Kasumi-1 (cell line): ENCODE measurements around the gene RAB25.
"Not testable (repeated sequence)": the region's sequence is repeated elsewhere in the genome, so short reads cannot be mapped to it uniquely, and the experiment has no call there.

Experiments used
- DNase-seq, 2 experiments: peaks; one replicate each; lab custom pipeline; 2025; lab: John Stamatoyannopoulos, UW

RAB25 gene

DNA sequence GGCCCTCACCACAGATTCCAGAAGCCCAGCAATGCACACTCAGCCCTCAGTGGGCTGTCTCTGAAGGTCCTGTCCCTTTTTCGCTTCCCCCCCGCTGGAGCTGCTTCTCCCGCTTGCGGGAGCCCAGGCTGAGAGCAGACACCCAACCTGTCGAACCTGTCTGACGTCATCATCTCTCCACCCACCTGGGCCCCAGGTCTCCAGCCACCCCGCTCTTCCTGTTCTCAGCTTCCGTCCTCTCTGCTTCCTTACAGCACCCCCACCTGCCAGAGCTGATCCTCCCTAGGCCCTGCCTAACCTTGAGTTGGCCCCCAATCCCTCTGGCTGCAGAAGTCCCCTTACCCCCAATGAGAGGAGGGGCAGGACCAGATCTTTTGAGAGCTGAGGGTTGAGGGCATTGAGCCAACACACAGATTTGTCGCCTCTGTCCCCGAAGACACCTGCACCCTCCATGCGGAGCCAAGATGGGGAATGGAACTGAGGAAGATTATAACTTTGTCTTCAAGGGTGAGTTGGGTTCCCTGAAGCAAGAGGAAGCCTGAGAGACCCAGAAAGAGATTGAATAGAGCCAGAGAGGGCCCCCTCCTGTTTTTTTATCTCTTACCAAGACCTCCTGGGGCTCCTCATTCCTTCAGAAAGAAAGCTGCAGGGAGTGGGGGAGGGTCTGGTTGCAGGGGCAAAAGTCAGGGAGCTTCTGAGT lies at the start of gene RAB25:
Gene RAB25 (plus strand): TSS at position 224 of the 700 bp plus-strand sequence. CDS start 241 bp downstream, at position 465.
- no peak for DNase-seq

DNA sequence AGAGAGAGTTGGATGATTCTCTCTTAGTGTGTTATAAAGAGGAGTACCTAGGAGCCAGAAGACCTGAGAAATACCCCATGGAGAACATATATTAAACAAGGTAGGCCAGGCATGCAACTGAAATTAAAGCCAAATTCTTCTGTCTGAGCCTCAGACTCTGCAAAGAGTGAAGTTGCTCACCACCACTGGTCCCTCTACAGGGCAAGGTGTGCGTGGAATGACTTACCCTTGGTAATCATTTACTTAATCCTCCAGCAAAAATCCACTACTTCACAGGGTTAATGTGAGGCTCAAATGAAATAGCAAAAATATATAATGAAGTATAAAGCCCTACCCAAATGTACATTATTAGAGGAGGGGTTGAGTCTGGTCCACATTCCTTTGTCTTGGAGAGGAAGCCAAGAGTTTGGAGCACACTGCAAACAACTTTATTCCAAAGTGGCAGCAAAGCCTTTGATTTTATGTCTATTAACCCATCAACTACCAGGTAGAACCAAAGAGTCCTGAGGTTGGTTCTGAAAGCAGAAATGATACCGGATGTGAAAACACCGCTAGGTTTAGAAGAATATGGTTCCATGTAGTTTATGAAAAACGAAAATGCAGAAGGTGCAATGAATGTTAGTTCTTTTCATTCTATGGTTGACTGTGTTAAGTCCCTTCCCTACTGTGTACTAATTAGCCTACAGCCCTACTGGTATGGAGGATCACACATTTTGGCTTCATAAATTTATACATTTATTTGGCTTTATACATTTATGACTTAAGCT lies 48.7 kb upstream of the RAB25 start:
- no peak for DNase-seq

DNA sequence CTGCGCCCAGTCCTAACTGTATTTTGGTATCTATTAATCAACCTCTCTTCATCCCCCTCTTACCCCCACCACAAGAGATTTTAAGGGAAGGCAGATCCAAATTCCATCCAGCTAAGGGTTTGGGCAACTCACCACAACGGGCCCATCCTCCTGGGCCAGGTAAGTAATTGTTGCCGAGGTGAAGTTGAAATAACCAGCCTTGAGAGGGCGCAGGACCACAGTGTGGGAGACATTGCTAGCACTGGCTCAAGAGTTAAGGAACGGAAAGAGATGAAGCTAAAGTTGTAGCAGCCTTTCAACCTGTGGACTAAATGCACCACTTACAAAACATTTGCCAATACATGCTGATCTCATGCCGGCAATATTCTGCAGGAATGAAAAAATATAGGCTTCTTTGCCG lies 46.1 kb upstream of the RAB25 start:
- DNase-seq: no peak

DNA sequence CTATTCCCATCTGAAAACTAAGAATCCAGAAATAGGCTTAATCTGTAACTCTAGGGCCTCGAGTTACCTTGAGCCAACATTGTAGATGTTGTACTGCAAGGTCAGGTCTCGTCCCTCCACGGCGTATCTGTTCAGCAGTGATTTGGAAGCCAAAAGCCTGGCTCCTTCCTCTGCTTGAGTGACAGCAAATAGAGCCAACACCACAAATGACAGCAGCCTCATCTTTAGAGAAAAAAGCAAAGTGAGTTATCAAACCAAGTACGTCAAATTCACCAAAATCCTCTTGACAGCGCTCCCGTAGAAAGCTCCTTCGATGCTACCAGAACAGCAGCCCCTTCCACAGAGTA lies 41.0 kb upstream of the RAB25 start:
- DNase-seq: no peak

DNA sequence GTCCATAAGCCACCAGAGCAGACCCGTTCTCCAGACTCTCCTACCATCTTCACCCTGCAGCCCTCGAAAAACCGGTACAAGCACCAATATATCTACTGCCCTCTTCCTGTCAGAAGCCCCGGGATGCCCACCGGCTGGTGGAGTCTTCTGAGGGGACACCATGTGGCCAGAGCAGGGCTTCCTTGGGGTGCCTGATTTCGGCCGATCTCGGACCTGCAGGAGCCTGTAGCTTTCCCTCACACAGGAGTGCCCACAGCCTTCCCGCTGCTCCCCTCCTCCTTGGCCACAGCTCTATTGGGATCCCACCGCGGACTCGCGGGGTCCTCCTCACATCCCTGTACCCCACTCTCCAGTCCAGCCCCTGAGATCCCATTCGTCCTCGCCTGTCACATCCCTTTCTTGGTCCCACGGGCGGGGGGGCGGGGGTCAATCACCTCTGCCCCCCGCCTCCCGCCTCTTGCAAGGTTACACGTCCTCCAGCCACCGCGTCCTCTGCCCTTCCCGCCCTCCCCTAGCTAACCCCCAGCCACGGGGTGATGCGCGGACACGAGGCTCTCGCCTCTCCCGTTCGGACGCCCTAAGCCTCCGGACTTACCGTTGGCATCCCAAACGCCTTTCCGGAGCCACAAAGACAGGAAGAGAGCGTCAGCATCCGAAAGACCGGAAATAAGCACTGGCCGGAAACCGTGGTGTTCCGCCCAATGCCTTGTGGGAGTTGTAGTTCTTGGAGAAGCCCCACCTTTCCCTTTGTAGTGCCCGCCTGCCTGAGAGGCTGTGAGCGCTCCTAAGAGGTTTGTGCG lies 40.5 kb upstream of the RAB25 start, which contains the start of gene SSR2:
Gene SSR2 (minus strand): TSS at position 659 of the 800 bp plus-strand sequence. CDS start 784 bp downstream, outside the sequence.
- peak; percentile 91 to 95 for DNase-seq

DNA sequence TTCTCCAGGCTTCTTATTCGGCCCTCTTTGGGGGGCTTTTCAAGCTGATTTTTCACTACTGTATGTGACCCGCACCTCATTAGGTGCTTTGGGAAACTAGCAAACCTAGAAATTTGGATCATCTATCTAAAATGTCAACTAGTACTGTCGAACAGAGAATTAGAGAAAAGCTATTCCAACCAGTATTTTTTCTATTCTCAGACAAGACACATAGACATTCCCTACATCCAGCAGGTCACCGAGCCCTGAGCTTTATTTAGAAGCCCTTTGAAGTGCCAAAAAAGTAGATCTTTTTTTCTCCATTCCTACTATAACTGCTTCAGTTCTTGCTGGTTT lies 39.9 kb upstream of the RAB25 start:
- DNase-seq: no peak

DNA sequence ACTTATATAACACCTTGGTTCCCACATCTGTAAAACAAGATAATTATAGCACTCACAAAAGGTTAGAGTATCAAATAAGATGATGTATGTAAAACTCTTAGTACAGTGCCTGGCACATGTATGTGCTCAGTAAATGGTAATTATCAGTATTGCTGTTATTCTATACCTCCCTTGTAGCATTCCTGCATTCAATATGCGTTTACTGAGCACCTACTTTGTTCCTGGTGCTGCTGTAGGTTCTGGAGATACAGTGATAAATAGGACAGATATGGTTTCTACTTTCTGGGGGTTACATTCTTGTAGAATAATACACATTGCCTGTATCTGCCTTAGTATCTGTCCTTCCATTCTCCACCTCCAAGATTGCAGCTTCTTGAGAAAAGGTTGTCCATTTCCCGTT lies 39.0 kb upstream of the RAB25 start:
- no peak for DNase-seq

DNA sequence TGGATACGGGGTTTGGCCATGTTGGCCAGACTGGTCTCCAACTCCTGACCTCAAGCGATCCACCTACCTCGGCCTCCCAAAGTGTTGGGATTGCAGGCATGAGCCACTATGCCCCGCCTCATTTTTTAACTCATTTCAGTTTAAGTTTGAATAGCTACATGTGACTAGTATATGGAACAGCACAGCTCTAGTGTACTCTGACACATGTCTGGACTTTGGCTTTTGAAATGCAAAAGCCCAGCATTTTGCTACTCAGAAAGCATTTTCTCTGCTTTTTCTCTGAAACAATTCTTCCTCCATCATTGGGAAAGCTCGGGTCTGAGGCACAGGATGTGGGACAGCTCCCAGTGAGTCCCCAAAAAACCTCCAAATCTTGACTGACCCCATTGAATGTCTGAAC lies 36.2 kb upstream of the RAB25 start:
- DNase-seq: no peak

DNA sequence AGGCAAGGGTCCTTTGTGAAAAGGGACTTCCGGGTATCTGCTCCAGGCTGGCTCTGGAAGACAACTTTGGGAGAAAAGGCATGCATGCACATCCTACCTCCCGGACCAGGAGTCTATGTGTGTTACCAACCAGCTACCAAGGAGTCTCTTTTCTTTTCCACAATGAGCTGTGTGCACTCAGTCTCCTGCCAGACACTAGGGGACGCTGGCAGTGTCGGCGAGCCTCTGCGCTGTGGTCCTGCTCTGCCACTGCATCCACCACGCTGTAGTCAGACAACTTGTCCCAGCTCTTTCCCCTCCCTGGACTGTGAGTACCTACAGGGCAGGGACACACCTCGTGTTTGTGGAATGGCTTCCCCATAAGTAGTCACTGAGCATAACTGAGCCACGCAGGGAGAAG lies 35.1 kb upstream of the RAB25 start:
- DNase-seq: peak; percentile 83 to 86

DNA sequence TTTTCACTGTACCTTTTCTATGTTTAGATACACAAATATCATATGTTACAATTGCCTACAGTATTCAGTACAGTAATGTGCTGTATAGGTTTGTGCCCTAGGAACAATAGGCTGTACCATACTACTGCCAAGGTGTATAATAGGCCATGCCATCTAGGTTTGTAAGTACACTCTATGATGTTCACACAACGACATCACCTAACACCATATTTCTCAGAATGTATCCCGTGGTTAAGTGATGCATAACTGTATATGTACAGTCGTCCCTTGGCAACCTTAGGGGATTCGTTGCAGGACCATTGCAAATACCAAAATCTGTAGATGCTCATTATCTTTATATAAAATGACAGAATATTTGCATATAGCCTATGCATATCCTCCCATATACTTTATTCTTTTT lies 34.4 kb upstream of the RAB25 start:
- DNase-seq: no peak

DNA sequence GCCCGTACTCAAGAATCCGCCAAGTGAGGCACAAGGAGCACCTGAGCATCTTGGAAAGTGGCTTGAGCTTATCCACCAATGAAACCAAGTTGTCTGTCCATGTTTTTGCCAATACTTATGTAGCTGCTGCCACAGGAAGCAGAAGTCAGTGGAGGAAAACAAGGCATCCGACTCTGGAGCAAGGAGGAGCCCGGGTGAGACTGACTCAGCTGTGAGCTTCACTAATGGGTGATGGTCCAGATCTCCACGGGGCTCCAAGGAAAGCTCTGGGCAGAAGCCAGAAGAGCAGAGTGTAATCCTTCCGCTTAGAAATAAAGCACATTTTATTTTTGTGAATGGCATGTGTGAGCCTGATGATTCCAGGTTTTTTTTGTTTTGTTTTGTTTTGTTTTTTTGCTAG lies 27.9 kb upstream of the RAB25 start:
- DNase-seq: no peak

DNA sequence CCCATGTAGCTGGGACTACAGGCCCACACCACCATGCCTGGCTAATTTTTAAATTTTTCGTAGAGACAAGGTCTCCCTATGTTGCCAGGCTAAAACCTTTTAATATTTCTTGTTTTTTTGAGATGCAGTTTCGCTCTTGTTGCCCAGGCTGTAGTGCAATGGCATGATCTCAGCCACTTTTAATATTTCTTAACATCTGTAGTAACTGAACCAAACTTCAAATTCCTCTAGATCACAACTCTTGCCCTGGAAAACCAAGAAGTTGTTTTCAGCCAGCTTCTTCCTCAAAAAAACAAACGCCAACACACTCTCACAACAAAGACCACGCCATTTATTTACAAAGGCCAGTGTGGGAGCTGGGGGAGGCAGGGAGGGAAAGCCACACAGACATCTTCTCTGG lies 26.0 kb upstream of the RAB25 start:
- not testable (repeated sequence) for DNase-seq

DNA sequence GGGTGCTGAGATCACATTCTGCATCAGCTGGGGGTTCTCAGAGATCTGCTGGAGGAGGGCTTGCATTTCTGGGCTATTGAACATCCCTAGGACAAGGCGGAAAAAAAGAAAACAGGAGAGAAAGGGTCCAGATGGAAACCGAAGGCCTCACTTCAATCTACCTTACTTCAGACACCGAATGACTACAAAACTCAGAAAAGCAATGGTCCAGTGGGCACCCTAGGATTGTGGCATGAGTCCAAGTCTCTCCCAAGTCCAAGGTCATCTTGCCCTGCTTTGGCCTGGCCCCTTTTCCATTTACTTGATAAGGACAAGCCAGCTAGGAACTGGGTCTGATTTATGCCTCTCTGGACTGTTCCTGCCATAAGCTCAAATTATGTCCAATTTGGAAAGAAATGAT lies 18.1 kb upstream of the RAB25 start:
- no peak for DNase-seq

DNA sequence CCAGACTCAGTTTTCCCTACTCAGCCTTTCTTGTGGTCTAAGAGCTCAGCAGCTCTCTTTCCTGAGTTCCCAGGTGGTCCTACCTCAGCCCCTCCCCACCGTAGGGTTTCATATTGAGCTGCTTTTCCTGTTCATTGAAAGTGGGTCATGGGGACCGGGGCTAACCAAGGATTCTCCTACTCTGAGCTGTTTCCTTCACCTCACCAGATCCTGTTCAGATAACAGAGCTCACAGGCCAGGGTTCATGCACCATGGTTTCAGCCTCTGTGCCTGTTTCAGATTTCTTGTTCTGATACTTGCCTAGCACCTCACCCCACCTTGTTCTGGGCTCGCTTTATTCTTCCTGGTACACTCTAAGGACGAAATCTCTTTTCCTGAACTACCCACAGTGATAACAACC lies 15.9 kb upstream of the RAB25 start:
- no peak for DNase-seq

DNA sequence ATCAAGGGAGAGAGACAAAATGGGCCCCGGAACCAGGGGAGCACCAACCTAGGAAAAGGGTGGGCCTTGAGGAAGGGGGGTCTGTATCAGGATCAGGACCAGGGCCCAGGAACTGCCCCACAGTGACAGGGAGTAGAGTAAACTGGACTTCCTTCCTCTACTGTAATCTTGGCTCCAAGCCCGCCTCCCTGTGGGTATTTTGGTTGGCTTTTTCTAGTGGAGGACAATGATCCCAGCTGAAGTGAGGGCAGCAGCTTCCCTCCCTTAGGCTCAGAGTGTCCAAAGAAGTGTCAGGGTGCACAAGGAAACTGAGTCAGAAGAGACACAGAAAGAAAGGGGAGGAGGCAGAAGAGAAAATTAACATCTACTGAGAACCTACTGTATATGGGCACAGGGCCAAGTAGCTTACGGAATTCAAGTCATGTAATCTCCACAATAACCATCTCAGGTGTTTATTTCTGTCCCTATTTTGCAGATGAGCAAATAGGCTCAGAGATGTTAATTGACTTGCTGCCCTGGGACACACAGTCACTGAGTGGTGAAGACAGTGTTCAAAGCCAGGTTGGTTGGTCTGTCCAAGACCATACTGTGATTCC lies 12.2 kb upstream of the RAB25 start:
- DNase-seq: no peak

DNA sequence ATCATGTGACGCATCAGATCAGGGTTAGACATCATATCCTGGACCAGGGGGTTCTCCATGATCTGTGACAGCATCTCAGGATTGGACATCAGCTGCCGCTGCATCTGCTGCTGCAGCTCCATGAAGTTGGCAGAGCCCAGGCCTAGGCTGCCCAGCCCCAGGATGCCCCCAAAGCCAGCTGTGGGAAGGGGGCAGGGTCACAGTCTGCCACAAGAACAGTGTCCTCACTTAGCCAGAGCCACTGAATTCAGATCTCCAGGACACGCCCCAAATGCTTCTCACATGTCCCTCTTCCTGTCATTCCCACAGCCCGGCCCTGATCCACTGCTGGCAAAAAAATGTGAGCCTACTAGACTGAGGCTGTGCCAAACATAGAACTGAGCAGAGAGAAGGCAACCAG lies 10.6 kb upstream of the RAB25 start:
- no peak for DNase-seq

DNA sequence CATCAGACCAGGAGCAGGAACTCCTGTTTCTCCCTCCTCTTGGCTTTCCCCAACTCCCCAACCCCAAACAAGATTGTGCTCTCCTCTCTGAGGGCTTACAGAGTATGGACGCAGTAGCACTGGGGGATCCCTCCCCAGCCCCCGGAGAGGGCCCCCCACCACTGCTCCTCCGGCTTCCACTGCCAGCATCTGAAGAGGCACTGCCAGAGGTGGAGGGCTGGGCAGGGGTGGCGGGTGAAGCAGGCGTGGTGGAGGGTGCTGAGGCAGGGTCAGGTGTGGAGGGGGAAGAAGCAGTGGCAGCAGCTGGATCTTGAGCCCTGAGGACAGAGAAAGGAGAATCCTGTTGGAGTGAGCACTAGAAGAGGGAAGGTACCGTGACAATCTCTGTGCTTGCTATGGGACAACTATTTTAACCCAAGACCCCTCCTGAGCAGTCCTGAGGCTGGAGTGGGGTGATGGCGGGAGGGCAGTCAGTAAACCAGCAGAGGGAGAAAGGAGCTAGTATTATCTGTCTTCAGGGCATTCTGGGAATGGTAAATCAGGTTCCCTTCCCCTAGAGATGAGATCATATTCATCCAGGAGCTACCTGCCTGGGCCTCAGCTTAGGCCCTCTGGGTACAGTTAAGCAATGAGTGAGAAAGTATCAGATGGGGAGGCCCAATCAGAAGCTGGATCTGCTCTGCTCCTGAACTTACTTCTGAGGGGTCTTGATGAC lies 9.8 kb upstream of the RAB25 start:
- DNase-seq: no peak

DNA sequence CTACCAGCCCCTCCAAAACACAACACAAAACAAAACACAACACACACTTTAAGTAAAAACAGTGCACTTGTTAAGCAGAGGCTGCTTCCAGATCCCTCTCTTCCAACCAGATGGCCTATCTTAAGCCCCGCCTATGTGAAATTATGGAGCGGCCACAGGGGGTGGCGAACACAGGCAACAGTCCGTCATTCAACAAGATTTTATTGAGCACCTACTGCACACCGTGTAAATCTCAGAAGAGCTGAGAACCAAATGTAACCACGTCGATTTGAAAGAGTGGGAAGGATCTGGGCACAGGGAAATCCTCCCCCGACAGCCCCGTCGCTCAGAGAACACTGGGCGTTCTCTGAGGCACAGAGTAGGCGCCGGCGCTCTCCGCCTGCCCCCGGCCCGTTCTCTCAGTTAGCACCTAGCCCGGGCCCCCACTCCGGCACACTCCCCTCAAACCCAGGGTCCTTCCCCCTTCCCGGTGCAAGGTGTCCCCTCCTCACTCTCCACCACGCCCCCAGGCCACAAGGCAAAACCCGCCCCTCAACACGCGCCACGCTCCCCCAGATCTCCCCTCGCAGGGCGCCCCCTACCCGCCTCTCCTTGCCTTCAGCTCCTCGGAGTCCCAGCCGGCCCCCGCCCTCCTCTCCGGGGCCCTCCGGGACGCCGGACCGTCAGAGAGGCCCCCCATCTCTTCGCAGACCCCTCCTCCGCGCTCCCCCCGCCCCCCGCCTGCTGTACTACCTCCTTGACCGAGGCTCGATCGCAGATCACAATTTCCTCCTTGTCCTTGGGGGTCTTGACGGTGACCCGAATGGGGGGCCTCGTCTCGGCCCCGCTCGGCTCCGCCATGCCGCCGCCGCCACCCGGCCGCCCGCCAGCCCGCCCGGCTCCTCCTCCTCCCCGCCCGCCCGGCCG lies 7.8 kb upstream of the RAB25 start:
- DNase-seq: peak; percentile 67 to 75

DNA sequence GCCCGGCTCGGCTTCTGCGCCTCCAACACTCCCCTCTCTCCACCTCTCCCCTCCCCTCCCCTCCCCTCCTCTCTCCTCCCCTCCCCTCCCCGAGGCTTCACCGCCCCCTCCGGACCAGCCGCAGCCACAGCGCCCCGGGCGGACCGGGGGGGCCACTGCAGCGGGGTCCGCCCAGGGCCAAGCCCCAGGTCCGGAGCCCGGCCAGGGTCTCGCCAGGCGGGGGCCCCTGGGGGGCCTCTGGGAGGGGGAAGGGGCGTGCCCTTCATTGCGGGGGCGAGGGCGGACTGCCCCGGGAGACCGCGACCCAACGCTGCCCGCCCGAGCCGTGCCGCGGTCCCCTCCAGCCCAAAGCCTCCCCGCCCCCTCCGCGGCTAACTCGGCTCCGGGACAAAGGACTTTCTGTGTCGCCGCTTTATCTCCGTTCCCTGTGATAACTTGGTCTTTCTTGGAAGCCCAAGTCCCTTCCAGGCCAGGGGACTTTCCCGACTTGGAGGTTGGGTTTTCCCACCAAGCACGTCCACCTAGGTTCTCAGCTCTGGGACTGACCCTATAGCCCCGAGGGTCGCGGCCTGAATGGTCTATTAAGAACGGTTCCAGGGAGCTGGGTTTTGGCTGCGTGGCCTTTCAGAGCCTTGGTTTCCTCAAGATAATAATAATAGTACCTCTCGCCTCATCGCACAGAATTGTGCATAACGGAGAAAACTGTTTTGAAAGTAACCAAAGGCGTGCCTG lies 7.0 kb upstream of the RAB25 start, which contains the start of gene UBQLN4:
Gene UBQLN4 (minus strand): TSS at position 31 of the 732 bp plus-strand sequence. CDS start 97 bp downstream, outside the sequence.
- peak; percentile 56 to 76 for DNase-seq
